SKM-1 (cell line): Measurements from ENCODE around the gene CFAP46.
"Not testable (repeated sequence)": the region's sequence is repeated elsewhere in the genome, so short reads cannot be mapped to it uniquely, and the experiment has no call there.

Source experiments
- DNase-seq: peaks from one replicate; lab custom pipeline; 2025; ENCODE audit not compliant: unreplicated experiment; lab: John Stamatoyannopoulos, UW

Gene CFAP46

DNA sequence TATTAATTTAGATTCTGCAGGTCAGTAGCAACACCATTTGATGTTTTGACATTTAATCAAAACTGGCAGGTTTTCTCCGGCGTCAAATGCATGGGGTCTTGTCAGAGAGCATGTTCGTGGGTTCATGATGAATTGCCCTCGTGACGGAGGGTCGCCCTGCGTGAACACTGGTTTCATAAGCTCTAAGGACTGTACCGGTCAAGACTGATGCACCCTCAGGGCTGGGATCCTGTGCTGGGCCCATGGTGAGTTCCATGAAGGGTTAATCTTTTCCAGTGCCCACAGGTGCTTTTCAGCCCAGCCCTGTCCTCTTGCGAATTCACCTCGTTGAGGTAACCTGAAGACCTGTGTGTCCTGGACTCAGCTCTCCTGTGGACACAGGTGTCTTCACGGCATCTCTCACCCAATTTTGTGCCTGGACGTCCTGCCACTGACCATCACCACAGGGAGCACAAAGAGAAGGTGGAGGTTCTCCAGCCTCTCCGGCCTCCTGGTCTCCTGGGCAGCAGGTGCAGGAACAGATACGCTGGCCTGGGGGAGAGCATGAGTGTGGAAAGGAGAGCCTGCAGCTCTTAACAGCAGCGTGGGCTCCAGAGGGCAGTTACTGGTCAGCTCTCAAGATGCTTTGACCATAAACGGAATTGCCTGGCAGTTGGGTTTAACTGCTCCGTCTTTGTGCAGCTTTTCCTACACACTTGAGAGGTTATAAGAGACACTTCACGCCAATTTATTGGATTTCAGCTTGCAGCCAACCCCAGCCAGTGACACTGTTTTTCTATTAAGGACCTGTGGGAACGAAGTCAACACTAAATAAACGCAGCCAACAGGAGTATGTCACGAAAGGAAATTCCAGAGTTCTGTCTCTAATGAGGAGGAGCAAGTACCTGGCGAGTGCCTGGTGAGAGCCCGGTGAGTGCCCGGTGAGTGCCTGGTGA, 37.4 kb upstream of the CFAP46 start:
- no peak for DNase-seq

DNA sequence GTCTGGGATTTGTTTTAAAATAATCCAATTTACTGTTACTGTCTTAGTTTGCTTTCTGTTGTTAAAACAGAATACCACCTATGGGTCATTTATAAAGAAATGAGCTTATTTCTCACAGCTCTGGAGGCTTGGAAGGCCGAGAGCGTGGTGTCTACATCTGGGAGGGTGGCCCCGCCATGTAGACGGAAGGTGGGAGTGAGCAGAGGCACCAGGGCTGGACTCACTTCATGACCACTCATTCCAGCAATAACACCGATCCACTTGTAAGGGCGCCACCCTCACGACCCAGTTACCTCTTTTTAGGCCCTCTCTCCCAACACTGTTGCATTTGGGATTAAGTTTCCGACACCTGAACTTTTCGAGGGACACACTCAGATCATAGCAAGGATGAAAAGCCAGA, 36.2 kb upstream of the CFAP46 start:
- no peak for DNase-seq

DNA sequence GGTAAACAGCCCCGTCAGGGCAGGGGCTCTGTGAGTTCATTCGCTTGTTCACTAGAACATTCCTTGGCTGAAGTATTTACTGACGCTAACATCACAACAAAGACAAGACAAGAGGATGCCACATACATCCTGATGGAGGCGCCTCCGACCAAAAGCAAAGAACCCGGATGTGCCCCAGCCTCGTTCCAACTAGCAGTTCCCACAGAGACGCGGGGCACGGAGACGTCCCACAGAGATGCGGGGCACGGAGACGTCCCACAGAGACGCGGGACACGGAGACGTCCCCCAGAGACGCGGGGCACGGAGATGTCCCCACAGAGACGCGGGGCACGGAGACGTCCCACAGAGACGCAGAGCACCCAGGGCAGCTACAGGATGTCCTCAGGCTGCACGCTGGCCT, 35.4 kb upstream of the CFAP46 start:
- no peak for DNase-seq

DNA sequence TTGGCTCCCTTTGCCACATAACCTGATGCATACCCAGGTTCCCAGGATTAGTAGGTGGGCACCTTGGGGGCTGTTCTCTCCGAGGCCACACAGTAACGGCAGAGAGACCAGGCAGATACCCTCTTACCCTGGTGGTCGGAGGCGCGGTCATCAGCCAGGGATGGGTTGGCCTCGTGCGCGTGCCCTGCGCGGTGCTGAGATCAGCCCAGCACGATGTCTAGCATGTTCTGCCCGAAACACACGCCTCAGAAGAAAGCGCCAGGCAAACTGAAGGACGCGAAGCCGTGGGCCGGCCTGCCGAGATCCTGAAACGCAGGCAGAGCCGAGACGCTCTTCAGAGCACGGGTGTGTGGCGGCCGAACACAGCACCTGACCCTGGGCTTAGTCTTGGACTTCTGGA, 34.7 kb upstream of the CFAP46 start:
- no peak for DNase-seq

DNA sequence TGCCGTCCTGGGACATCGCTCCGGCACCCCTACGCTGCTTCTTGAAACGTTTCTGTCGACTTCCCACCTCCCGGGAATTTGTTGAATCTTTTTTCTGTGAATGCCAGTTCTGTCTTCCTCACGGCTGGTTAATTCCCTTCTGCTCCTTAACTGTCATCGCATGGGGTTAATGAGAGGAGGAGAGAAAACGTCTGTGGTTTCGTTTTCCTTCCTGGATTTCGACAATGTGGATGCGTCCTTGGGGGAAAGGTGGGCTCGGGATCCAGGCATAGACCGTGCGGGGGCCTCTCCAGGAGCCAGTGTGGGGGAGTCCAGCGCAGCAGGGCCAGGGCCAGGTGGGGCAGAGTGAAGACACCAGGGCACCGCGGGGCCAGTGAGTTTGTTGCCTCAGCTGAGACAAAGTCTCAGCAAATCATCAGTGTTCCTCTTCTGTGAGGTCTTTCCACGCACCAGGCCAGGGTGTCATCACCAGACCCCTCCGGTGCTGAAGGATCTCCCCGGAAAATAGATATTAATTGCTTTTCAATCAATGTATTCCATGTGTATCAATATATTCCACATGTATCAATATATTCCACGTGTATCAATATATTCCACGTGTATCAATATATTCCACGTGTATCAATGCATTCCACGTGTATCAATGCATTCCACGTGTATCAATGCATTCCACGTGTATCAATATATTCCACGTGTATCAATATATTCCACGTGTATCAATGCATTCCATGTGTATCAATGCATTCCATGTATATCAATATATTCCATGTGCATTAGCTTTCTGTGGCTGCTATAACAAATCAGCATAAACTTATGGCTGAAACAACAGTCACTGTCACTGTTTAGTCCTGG, 33.7 kb upstream of the CFAP46 start:
- no peak for DNase-seq

DNA sequence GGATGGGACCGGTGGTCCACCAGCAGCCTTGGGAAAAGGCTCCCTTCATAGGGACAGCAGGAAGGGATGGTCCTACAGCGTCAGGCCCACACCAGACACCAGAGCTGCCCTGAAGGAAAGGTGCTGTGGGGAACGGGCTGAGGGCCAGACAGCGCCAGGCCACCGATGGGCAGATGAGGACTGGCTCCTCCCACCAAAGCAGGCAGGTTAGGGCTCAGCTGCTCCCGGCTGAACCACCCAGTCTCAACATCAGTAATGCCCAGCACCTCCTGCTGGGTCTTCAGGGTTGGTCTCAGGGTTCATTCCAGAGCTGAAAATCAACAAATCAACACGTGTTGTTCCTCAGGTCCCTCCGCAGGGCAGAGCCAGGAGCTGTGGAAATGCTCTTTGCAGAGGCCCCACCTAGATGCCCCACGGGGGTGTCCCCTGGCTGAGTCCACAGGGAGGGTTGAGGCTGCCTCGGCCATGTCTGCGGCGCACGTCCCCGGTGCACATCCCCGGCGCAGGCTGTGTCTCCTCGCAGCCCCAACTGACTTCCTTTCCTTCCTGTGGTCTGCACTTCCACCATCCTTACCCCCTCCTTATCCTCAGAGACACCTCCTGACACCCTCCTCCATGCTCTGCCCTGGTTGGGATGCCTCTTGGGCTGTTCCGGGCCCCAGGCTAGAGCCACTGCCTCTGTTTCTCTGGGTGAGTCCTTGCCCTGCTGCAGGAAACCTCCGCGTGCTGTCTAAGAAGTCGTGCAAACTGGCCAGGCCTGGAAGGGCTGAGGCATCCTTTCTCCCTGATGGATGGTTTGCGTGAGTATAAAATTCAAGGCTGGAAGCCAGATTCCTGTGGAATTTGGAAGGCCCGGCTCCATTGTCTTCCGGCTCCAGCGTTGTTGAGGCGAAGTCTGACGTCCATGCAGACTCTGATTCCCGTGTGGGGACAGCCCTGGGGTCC, 32.8 kb upstream of the CFAP46 start:
- DNase-seq = no peak

DNA sequence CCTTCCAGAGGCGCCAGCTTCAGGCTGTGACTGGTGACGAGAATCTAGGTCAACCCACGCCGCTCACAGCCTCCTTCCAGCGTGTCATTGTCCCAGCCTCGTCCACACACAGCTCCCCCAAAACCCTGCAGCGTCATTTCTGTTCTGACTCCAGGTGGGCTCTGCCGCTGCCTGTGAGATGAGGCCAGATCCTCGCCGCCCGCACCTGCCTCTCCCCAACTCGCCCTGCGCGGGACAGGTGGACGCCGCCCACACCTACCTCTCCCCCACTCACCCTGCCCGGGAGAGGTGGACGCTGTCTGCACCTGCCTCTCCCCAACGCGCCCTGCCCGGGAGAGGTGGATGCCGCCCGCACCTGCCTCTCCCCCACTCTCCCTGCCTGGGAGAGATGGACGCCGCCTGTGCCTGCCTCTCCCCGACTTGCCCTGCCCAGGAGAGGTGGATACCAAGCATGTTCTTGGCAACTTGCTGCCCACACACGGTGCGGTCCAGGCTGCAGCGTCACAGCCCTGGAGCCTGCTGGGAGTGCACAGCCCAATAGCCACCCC, 32.0 kb upstream of the CFAP46 start:
- no peak for DNase-seq

DNA sequence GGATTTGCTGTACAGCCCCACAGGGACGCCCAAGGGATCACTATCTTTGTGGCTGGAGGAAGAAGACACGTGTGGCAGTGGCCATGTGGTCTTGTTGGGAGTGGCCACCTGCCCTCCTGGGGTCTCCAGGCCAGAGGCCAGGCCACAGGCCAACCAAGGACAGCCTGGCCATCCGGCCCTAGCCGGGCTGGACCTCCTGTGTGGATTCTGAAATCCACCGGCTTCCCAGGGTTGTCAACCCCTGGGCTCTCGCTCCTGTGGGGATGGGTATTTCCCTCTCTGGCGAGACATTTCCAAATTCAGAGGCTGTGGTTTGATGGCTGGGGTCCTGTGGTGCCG, 31.5 kb upstream of the CFAP46 start:
- no peak for DNase-seq

DNA sequence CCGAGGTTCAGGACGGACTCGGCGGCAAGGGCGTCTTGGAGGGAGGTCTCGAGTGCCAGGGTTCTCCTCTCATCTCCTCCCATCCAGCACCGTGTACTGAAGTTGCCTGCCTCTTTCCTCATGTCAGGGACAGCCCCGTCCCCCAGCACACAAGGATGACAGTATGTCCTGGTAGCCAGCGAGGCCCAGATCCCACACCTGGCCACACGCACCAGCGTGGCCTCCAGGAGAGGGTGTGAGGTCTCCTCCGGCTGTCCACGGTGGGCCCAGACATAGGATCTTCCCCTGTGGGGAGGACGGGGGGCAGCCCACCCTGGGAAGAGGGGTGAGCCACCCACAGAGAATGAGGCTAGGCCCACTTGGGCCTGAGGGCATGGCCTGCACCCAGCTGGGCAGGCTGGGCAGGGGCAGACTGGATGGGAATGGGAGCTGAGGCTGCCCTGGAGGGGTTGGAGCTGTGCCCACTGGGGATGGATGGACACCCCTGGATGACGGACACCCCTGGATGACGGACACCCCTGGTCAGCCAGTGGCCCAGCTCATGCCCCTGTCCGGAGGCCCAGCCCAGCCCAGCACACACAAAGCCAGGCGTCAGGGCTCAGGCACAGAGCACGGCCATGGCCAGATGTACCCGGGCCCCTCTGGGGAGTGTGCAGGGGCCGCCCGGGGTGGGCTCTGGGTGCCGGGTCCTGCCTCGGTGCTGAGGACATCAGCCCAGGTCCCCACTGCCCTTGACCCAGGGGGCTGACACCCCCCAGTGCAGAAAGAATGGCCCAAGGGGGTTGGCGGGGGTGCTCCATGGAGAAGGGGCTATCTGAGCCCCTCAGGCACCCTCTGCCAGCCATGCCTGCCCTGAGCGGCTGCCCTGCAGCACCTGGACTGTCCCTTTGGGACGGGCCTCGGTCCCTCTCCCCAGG, 30.9 kb upstream of the CFAP46 start:
- no peak for DNase-seq

DNA sequence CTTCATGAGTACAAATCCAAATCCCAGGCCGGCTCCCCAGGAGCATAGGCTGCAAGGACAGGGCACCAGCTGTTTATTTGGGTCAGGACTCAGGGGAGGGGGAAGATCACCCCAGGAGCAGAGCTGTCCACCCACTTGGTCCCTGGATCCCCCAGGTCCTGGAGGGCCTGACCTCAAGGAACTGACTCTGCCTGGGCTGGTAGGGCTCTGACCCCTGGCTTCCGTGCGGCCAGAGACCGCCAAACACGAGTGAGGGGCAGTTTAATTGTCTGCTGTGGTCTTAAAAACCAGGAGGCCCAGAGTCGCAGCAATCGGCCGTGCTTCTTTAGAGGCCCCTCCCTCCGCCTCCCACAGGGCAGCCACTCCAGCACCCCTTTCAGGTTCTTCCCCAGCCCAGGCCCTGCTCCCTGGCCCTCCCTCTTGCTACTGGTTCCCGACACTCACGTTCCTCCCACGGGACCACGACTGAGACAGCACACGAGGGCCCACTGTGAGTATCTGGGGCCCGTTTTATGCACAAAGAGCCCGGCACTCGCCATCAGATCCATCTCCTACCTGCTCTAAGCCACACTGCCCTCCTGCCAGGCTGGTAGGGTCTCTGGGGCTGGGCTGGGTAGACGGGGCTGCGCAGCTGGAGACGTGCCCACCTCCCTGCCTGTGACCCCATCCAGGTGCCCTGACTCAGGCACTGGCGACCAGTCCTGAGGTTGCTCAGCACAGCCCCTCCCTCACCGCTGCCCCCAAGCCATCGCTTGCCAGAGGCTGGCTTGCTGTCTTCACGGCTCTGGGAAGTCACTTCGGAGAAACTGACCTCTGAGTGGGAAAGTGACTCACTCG, 30.0 kb upstream of the CFAP46 start:
- DNase-seq = no peak

DNA sequence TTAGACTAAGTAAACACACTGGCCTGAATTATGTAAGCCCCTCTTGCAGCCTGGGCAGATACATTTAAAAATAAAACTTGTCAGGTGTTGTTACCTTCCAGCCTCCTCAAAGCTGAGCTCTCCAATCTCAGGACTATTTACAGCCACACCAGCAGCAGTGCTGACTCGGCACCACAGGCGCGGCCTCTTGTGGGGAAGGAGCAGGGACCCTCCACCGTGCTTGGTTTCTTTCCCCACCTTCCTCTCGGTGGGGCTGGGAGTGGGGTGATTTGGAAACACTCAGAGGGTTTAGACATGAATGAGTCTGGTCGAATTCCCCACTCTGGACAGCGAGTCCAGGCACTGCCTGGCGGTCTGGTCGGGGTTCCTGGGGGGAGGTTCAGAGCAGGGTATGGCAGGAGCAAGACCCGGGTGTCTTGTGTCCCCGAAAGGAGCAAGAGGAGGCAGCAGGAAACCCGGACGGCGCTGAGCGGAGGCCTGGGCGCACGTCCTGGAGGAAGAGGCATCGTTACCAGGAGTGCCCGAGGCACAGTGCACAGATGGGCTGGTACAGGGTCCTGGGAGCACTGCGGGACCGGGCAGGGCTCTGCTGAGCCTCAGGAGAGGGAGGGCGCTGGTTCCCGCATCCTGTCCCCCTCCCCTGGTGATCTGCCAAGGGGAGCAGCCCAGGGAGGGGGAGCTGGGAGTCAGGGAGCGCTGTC, 29.2 kb upstream of the CFAP46 start:
- no peak for DNase-seq

DNA sequence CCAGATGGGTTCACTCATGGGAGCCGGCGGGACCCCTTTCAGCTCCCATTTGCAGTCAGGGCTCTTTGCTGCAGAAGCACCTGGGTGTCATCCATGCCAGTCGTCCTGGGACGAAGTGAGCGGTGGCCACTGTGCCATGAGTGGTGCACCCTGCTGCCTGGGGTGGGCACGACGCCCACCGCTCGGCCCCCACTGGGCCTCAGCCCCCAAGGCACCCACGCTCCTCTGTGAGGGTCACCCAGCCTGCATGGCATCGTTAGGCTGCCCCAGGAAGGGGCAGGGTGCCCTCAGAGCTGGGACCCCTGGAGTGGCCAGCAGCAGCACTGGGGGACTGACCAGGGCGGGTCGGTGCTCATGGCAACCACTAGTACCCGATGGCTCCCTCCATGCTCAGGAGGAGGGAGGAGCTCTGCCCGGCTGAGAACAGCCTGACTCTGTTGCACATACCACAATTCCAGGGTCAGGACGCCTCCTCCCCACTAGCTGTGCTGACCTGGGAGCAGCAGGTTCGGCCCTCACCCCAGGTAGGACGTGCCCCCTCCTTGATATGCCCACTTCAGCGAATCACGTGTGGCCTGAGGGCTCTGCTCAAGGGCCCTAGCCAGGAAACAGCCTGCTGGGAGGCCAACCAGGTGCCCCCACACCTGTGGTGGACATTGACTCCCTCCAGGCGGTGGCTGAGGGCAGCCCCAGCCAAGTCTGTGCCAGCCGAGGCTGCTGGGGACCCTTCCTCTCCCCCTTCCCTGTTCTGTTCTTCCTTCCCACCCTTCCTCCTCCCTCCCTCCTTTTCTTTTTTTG, 28.5 kb upstream of the CFAP46 start:
- DNase-seq = no peak

DNA sequence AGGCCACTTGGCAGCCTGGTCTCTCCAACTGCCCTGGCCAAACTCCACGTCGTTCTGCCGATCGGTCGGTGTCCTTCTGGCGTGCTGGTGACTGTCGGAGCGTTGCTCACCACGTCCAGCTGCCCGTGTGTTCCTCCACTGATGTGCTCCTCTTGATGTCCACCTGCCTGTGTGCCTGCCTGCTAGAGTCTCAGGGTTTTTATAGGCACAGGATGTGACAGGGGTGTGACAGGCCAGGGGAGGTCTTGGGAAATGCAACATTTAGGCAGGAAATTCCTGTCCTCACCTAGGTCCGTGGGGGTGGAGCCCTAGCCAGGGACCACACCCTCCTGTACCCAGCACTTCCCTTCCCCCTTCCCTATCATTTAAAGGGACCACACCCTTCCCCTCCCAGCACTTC, 25.2 kb upstream of the CFAP46 start:
- no peak for DNase-seq

DNA sequence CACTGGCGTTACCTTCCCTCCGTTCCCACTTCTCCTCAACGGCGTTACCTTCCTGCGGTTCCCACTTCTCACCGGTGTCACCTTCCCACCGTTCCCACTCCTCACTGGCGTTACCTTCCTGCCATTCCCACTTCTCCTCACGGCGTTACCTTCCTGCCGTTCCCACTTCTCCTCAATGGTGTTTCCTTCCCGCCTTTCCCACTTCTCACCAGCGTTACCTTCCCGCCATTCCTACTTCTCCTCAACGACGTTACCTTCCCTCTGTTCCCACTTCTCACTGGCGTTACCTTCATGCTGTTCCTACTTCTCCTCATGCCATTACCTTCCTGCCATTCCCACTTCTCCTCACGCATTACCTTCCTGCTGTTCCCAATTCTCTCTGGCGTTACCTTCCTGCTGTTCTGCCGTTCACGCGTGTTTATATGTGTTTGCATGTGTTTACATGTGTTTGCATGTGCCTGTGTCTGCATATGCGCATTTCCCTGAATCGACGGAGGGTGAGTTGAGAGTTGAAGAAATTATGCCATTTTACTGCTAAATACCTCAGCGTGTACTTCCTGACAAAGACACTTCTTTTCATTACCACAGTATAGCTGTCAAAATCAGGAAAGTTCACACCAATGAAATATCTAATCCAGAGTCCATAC, 23.2 kb upstream of the CFAP46 start:
- no peak for DNase-seq

DNA sequence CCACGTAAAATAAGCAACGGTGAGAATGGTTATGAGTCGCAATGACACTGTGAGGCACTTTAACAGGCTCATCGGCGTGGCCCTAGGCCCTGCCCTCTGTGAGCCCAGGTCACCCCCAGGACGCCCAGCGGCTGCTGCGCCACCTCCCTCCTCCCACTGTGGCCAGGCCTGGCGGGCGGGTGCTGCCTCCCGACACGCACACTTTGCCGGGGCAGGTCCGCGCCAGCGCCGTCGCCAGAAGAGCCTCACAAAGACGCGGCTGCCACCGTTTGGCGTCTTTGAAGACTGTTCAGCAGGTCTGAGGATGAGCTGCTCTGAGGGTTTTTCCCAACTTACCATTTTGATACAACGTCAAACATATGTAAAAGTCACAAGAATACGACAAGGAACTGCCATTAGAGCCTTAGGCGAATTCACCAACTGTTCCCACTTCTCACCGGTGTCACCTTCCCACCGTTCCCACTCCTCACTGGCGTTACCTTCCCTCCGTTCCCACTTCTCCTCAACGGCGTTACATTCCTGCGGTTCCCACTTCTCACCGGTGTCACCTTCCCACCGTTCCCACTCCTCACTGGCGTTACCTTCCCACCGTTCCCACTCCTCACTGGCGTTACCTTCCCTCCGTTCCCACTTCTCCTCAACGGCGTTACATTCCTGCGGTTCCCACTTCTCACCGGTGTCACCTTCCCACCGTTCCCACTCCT, 22.5 kb upstream of the CFAP46 start:
- DNase-seq = not testable (repeated sequence)

DNA sequence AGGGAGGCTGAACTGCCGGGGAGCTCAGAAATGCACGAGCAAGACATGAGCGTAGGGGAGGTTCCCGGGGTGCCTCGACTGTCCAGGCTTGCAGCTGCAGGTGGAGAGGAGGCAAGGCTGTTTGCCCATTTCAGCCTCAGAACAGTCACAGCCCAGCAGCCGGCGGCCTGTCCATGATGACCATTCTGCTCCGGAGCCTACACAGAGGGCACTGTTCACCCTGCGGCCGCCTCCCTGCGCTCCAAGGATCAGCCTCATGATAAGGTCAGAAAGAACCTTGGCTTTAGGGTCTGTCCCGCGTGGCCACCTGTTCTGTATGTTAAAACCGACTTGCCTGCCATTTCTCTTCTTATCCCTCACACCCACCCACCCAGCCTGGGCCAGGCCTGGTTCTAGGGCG, 21.9 kb upstream of the CFAP46 start:
- no peak for DNase-seq
